ENCODE measurements around the gene ONECUT3.

Gene ONECUT3

GRCh38 chr19:1767464-1767933, 14.2 kb downstream of the ONECUT3 start:
- peak in 2 of 3 donors; percentile 35 to 58 for DNase-seq (ENCODE audit: low read depth in 3 of 3, low spot score in 1 of 3)

- no peak for DNase-seq (ENCODE audit: low read depth in 3 of 3, low spot score in 1 of 3)
Observed at GRCh38 chr19:1768248-1768647, 14.9 kb downstream of the ONECUT3 start.

GRCh38 chr19:1768918-1769644, 15.8 kb downstream of the ONECUT3 start:
- no peak for DNase-seq (ENCODE audit: low read depth in 3 of 3, low spot score in 1 of 3)

GRCh38 chr19:1769645-1769985, 16.3 kb downstream of the ONECUT3 start:
- DNase-seq (ENCODE audit: low read depth in 3 of 3, low spot score in 1 of 3) = no peak

GRCh38 chr19:1770866-1771576, 17.7 kb downstream of the ONECUT3 start:
- no peak for DNase-seq (ENCODE audit: low read depth in 3 of 3, low spot score in 1 of 3)

- DNase-seq (ENCODE audit: low read depth in 3 of 3, low spot score in 1 of 3) = no peak
Observed at GRCh38 chr19:1773184-1773583, 19.9 kb downstream of the ONECUT3 start.

GRCh38 chr19:1774989-1775772, 21.9 kb downstream of the ONECUT3 start:
- peak in 1 of 3 donors; percentile 12 for DNase-seq (ENCODE audit: low read depth in 3 of 3, low spot score in 1 of 3)

- DNase-seq (ENCODE audit: low read depth in 3 of 3, low spot score in 1 of 3) = no peak
Observed at GRCh38 chr19:1775951-1776605, 22.8 kb downstream of the ONECUT3 start.

- DNase-seq (ENCODE audit: low read depth in 3 of 3, low spot score in 1 of 3) = no peak
Observed at GRCh38 chr19:1776606-1777147, 23.4 kb downstream of the ONECUT3 start.

GRCh38 chr19:1777149-1777548, 23.8 kb downstream of the ONECUT3 start:
- DNase-seq (ENCODE audit: low read depth in 3 of 3, low spot score in 1 of 3) = no peak

- DNase-seq (ENCODE audit: low read depth in 3 of 3, low spot score in 1 of 3) = no peak
Observed at GRCh38 chr19:1779574-1779973, 26.3 kb downstream of the ONECUT3 start.

GRCh38 chr19:1780272-1780958, 27.1 kb downstream of the ONECUT3 start:
- DNase-seq (ENCODE audit: low read depth in 3 of 3, low spot score in 1 of 3) = no peak

GRCh38 chr19:1782521-1782920, 29.2 kb downstream of the ONECUT3 start:
- no peak for DNase-seq (ENCODE audit: low read depth in 3 of 3, low spot score in 1 of 3)

GRCh38 chr19:1783354-1783753, 30.0 kb downstream of the ONECUT3 start:
- no peak for DNase-seq (ENCODE audit: low read depth in 3 of 3, low spot score in 1 of 3)

- no peak for DNase-seq (ENCODE audit: low read depth in 3 of 3, low spot score in 1 of 3)
Observed at GRCh38 chr19:1783874-1784273, 30.6 kb downstream of the ONECUT3 start.

- DNase-seq (ENCODE audit: low read depth in 3 of 3, low spot score in 1 of 3) = no peak
Observed at GRCh38 chr19:1785310-1785709, 32.0 kb downstream of the ONECUT3 start.

GRCh38 chr19:1786668-1787067, 33.4 kb downstream of the ONECUT3 start:
- no peak for DNase-seq (ENCODE audit: low read depth in 3 of 3, low spot score in 1 of 3)

GRCh38 chr19:1787116-1787515, 33.8 kb downstream of the ONECUT3 start:
- no peak for DNase-seq (ENCODE audit: low read depth in 3 of 3, low spot score in 1 of 3)

- DNase-seq (ENCODE audit: low read depth in 3 of 3, low spot score in 1 of 3) = no peak
Observed at GRCh38 chr19:1789261-1790041, 36.1 kb downstream of the ONECUT3 start.

Data from stimulated activated CD4-positive, alpha-beta T cell treated with anti-CD3 and anti-CD28 coated beads, TNF-alpha, amount 100 ng/mL, for 1 hour (primary cell).